ENCODE results near the gene LETM1.
"Not testable (repeated sequence)": the region's sequence is repeated elsewhere in the genome, so short reads cannot be mapped to it uniquely, and the experiment has no call there.

The LETM1 gene

GRCh38 chr4:1851160-1851559, 4.8 kb downstream of the LETM1 start:
- DNase-seq, result no peak

- DNase-seq, result no peak
Measured at GRCh38 chr4:1850276-1850675, 5.7 kb downstream of the LETM1 start.

- no peak for DNase-seq
Measured at GRCh38 chr4:1846580-1846979, 9.4 kb downstream of the LETM1 start.

- DNase-seq, result not testable (repeated sequence)
Measured at GRCh38 chr4:1844618-1845017, 11.3 kb downstream of the LETM1 start.

GRCh38 chr4:1843852-1844251, 12.1 kb downstream of the LETM1 start:
- no peak for DNase-seq

GRCh38 chr4:1842993-1843448, 12.9 kb downstream of the LETM1 start:
- DNase-seq, result no peak

GRCh38 chr4:1842339-1842895, 13.5 kb downstream of the LETM1 start:
- DNase-seq, result no peak

- no peak for DNase-seq
Measured at GRCh38 chr4:1841887-1842210, 14.1 kb downstream of the LETM1 start.

- no peak for DNase-seq
Measured at GRCh38 chr4:1841201-1841886, 14.6 kb downstream of the LETM1 start.

GRCh38 chr4:1839282-1839681, 16.7 kb downstream of the LETM1 start:
- no peak for DNase-seq

- DNase-seq, result no peak
Measured at GRCh38 chr4:1837069-1837468, 18.9 kb downstream of the LETM1 start.

GRCh38 chr4:1836650-1837049, 19.3 kb downstream of the LETM1 start:
- DNase-seq, result no peak

- DNase-seq, result not testable (repeated sequence)
Measured at GRCh38 chr4:1835836-1836235, 20.1 kb downstream of the LETM1 start.

- DNase-seq, result no peak
Measured at GRCh38 chr4:1834047-1834775, 21.7 kb downstream of the LETM1 start.

- DNase-seq, result no peak
Measured at GRCh38 chr4:1833307-1834046, 22.5 kb downstream of the LETM1 start.

GRCh38 chr4:1832690-1833089, 23.3 kb downstream of the LETM1 start:
- DNase-seq, result no peak

- no peak for DNase-seq
Measured at GRCh38 chr4:1831331-1831730, 24.6 kb downstream of the LETM1 start.

- no peak for DNase-seq
Measured at GRCh38 chr4:1830642-1831228, 25.2 kb downstream of the LETM1 start.

GRCh38 chr4:1830234-1830633, 25.7 kb downstream of the LETM1 start:
- no peak for DNase-seq

GRCh38 chr4:1826531-1827350, 29.2 kb downstream of the LETM1 start:
- DNase-seq, result no peak

- DNase-seq, result no peak
Measured at GRCh38 chr4:1825326-1825725, 30.6 kb downstream of the LETM1 start.

- DNase-seq, result no peak
Measured at GRCh38 chr4:1824746-1825145, 31.2 kb downstream of the LETM1 start.
